Karpas-422 (cell line): ENCODE data around the gene SPTB. TPM values are rescaled to one million over a fixed set of nuclear protein-coding genes. Genes with fewer than 3 reads are reported as not detected.

ENCODE experiments used
- small RNA-seq: library from RNA; depleted of rRNA; stranded (forward); fragments of <200 nt; gene quantifications from one replicate; pipeline ENCODE3, GENCODE V24; 2014
- total RNA-seq: library from RNA; depleted of rRNA; stranded (reverse); fragments of >200 nt; shearing (Covaris generic); gene quantifications from 2 replicates; pipeline ENCODE4 v1.2.3, GENCODE V29; 2014; ENCODE audit warnings: low replicate concordance; rRNA removed

The SPTB gene
- total RNA-seq, 1 experiment from 2014 or later: not detected

Small RNA genes within 50 kb of the gene (small RNA-seq; reads per million reads assigned to genes)
- not detected for gene RPPH1-2P

Other genes starting within 250 kb of the SPTB start
- gene PLEKHG3, start 175.5 kb downstream of the SPTB start, total RNA-seq: not detected in 2 replicates
- 84.9 and 136 TPM in 2 replicates for gene CHURC1, start 34.5 kb upstream of the SPTB start, total RNA-seq
- gene GPX2, start 62.8 kb upstream of the SPTB start, total RNA-seq: not detected in 2 replicates
- gene RAB15, start 92.4 kb upstream of the SPTB start, total RNA-seq: 0.83 and 1.2 TPM in 2 replicates
- gene FNTB, start 107.0 kb upstream of the SPTB start, total RNA-seq: 15.2 and 16.0 TPM in 2 replicates
- 107 and 124 TPM in 2 replicates for gene MAX, start 222.6 kb upstream of the SPTB start, total RNA-seq